ENCODE results near the gene ELL. TPM values are rescaled to one million over a fixed set of nuclear protein-coding genes. Genes with fewer than 3 reads are reported as not detected.

The ELL gene
- total and polyA plus RNA-seq, 9 of the 15 experiments (the other 6 are each of a cell fraction or from before 2014, with no cell fraction given) = 0.24 to 22.5 (median 4.1) TPM

DNA sequence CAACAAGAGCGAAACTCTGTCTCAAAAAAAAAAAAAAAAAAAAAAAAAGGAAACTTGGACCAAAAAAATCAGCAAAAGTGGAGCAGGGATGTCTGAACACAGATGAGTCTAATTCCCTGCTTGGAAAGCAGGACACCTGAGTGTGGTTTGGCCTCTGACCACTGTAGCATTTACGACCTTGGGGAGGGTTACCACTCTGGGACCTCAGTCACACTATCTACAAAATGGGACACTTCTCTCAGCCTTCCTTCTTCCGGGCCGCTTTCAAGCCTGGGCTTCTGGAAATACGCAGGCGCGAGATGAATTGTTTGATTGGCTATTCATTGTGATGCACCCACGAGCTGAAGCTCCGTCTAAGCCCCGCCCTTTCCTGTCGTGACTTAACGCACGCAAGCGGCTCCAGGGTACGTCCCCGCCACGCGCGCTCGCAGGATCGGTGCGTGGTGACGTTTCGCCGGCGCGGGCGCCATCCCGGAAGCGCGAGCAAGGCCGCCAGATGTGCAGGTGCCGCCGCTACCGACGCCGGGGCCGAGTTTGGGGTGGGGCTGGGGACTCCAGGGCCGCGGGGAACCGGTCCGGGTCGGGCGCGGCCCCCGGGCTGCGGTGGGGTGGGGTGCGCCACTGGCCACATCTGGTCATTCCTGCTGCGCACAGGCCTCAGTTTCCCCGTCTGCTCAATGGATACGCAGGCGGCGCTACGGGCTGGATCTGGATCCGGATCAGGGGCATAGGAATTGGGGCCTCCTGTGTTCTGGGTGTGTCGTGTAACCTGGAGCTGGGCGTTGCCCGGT is 35.7 kb upstream of the ELL start, which contains the start of gene KXD1 (continued):
- TF ChIP-seq NRF1 (conservative IDR thresholded peaks at IDR 0.05 in 1 of 2, IDR thresholded peaks at IDR 0.05 in 1 of 2) (peak; percentile 93 to 94), TAF7 (tag; IDR thresholded peaks at IDR 0.05) (0 out of 2 replicates have a peak, but pooled peaks have one; percentile 17), L3MBTL2 (IDR thresholded peaks at IDR 0.05) (peak; percentile 72; the same call in 1 of the 2 replicates), GATAD2B (IDR thresholded peaks at IDR 0.05; ENCODE audit: borderline replicate concordance) (no peak; the same call in 1 of the 2 replicates), RHOXF2B (CRISPR knock-in tag; conservative IDR thresholded peaks at IDR 0.05) (no peak), TBP (optimal IDR thresholded peaks at IDR 0.05; ENCODE audit: low read depth, low read length) (peak; percentile 61), TAF1 (IDR thresholded peaks at IDR 0.05; ENCODE audit: control insufficient read depth, extremely low read depth, insufficient read depth, low read length, severe bottlenecking) (peak; percentile 63), ZBTB2 (IDR thresholded peaks at IDR 0.05) (peak; percentile 98), ZNF408 (CRISPR knock-in tag; IDR thresholded peaks at IDR 0.05; ENCODE audit: low read depth) (no peak), HDAC3 (IDR thresholded peaks at IDR 0.05; ENCODE audit: borderline replicate concordance, partially characterized antibody) (no peak), ZNF699 (CRISPR knock-in tag; IDR thresholded peaks at IDR 0.05; ENCODE audit: insufficient replicate concordance) (no peak), PCBP1 (IDR thresholded peaks at IDR 0.05; ENCODE audit: low read depth, low read length, poor library complexity, severe bottlenecking) (peak; percentile 59)
- TF ChIP-seq, protein P1, sequence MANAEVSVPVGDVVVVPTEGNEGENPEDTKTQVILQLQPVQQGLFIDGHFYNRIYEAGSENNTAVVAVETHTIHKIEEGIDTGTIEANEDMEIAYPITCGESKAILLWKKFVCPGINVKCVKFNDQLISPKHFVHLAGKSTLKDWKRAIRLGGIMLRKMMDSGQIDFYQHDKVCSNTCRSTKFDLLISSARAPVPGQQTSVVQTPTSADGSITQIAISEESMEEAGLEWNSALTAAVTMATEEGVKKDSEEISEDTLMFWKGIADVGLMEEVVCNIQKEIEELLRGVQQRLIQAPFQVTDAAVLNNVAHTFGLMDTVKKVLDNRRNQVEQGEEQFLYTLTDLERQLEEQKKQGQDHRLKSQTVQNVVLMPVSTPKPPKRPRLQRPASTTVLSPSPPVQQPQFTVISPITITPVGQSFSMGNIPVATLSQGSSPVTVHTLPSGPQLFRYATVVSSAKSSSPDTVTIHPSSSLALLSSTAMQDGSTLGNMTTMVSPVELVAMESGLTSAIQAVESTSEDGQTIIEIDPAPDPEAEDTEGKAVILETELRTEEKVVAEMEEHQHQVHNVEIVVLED (CRISPR knock-in tag; IDR thresholded peaks at IDR 0.05) = peak; percentile 98
- TF ChIP-seq, protein P2, sequence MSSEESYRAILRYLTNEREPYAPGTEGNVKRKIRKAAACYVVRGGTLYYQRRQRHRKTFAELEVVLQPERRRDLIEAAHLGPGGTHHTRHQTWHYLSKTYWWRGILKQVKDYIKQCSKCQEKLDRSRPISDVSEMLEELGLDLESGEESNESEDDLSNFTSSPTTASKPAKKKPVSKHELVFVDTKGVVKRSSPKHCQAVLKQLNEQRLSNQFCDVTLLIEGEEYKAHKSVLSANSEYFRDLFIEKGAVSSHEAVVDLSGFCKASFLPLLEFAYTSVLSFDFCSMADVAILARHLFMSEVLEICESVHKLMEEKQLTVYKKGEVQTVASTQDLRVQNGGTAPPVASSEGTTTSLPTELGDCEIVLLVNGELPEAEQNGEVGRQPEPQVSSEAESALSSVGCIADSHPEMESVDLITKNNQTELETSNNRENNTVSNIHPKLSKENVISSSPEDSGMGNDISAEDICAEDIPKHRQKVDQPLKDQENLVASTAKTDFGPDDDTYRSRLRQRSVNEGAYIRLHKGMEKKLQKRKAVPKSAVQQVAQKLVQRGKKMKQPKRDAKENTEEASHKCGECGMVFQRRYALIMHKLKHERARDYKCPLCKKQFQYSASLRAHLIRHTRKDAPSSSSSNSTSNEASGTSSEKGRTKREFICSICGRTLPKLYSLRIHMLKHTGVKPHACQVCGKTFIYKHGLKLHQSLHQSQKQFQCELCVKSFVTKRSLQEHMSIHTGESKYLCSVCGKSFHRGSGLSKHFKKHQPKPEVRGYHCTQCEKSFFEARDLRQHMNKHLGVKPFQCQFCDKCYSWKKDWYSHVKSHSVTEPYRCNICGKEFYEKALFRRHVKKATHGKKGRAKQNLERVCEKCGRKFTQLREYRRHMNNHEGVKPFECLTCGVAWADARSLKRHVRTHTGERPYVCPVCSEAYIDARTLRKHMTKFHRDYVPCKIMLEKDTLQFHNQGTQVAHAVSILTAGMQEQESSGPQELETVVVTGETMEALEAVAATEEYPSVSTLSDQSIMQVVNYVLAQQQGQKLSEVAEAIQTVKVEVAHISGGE (CRISPR knock-in tag; IDR thresholded peaks at IDR 0.05) = peak in 1 of 3 experiments; percentile 45; a peak in 1 of 6 replicates
- TF ChIP-seq, protein P3, sequence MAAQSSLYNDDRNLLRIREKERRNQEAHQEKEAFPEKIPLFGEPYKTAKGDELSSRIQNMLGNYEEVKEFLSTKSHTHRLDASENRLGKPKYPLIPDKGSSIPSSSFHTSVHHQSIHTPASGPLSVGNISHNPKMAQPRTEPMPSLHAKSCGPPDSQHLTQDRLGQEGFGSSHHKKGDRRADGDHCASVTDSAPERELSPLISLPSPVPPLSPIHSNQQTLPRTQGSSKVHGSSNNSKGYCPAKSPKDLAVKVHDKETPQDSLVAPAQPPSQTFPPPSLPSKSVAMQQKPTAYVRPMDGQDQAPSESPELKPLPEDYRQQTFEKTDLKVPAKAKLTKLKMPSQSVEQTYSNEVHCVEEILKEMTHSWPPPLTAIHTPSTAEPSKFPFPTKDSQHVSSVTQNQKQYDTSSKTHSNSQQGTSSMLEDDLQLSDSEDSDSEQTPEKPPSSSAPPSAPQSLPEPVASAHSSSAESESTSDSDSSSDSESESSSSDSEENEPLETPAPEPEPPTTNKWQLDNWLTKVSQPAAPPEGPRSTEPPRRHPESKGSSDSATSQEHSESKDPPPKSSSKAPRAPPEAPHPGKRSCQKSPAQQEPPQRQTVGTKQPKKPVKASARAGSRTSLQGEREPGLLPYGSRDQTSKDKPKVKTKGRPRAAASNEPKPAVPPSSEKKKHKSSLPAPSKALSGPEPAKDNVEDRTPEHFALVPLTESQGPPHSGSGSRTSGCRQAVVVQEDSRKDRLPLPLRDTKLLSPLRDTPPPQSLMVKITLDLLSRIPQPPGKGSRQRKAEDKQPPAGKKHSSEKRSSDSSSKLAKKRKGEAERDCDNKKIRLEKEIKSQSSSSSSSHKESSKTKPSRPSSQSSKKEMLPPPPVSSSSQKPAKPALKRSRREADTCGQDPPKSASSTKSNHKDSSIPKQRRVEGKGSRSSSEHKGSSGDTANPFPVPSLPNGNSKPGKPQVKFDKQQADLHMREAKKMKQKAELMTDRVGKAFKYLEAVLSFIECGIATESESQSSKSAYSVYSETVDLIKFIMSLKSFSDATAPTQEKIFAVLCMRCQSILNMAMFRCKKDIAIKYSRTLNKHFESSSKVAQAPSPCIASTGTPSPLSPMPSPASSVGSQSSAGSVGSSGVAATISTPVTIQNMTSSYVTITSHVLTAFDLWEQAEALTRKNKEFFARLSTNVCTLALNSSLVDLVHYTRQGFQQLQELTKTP (IDR thresholded peaks at IDR 0.05; ENCODE audit: low read depth in 1 of 2, partially characterized antibody in 2 of 2) = peak in 1 of 2 experiments; percentile 37
